Stimulated activated naive CD8-positive, alpha-beta T cell treated with anti-CD3 and anti-CD28 coated beads, Interleukin-15, amount 100 ng/mL, for 72 hours (primary cell): ENCODE measurements around the gene TRPM1.

Source experiments
- ATAC-seq: fragments of 150-1000 bp; cut with Tn5 transposase; 2 replicates; pipeline ENCODE4 v1.10.0; 2021; ENCODE audit warnings: mild to moderate bottlenecking, moderate library complexity
- DNase-seq, 2 donors: peaks; one replicate each; pipeline ENCODE4 v3.0.0; 2021 to 2022
- H3K27ac Mint-ChIP-seq, 2 donors: one replicate each; pipeline ENCODE4 v1.8.0; 2022; ENCODE audit warnings: mild to moderate bottlenecking in 2 of 2, mixed read lengths in 2 of 2, moderate library complexity in 2 of 2
- H3K27me3 Mint-ChIP-seq: one replicate; pipeline ENCODE4 v1.8.0; 2022; ENCODE audit warnings: mixed read lengths
- H3K4me1 Mint-ChIP-seq: one replicate; pipeline ENCODE4 v1.8.0; 2022; ENCODE audit warnings: mild to moderate bottlenecking, mixed read lengths
- H3K4me3 Mint-ChIP-seq, 2 donors: one replicate each; pipeline ENCODE4 v1.8.0; 2022; ENCODE audit warnings: mild to moderate bottlenecking in 2 of 2, mixed read lengths in 2 of 2, moderate library complexity in 1 of 2
- H3K9me3 Mint-ChIP-seq, 2 donors: one replicate each; pipeline ENCODE4 v1.8.0; 2022; ENCODE audit warnings: mixed read lengths in 2 of 2

The TRPM1 gene

DNA sequence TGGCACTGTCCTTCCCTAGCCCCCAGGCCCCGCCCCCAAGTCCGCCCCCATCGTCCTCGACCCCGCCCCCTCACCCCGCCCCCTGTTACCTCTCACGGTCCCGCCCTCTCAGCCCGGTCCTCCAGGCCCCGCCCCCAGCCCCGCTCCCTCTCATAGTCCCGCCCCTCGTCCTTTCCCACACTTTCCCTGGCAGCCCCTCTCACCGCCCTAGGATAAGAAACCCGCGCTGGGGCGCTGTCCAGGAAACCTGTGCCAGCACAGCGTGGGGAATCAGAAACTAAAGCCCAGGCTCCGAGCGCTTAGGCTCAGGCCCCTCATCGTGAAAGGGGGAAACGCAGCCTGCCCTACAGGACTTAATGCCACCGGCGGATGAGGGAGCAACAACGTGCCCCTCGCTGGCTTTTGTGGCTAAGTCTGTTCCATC lies 20.9 kb downstream of the TRPM1 start:
- Mint-ChIP-seq H3K9me3 (no peaks in the 10 kb centered on the region), H3K4me1 (peaks cover 6% of the 10 kb centered on the region), H3K27me3 (peaks cover 15% of the 10 kb centered on the region), H3K4me3 (peak overlapping the region; percentile 66 to 71), H3K27ac (no peak overlapping the region)
- DNase-seq (peak in 1 of 2 donors; percentile 8), ATAC-seq (peak; percentile 61)

DNA sequence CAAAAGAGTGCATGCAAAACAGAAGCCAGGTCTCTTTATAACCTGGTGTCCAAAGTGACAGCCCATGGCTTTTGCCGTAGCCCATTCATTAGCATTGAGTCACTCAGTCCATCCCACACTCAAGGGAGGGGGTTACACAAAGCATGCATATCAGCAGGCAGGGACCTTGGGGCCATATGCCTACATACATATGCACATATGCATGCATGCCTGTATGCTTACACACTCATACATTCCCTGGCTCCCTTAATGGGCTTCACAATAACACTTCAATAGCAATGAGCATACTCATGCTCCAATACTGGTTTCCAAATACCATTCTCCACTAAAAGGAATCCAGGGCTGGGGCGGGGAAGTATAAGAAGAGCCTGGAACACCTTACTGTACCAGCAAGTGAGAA lies 22.0 kb downstream of the TRPM1 start:
- Mint-ChIP-seq H3K4me1 (peaks cover 6% of the 10 kb centered on the region), H3K4me3 (no peak overlapping the region), H3K27ac (no peak overlapping the region), H3K27me3 (peaks cover 15% of the 10 kb centered on the region), H3K9me3 (no peaks in the 10 kb centered on the region)
- DNase-seq: no peak
- no peak for ATAC-seq

DNA sequence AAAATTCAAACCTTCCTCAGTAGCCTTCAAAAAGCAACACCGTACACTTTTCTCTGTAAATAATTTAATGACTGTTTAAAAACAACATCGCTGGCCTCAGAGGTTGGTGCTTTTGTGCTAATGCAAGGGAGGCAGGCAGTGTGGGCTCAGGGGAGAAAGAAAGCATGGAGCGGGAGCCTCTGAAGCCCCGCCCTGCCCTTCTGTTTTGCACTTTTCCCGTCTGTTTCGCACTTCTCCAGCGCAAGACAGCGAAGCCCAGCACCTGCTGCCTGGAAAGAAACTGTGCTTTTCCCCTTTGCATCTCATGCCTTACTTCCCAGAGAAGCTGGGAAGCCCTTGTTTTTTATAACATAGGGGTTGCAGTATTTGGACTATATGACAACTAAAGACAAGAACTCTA lies 23.1 kb downstream of the TRPM1 start:
- H3K4me3 Mint-ChIP-seq: no peak overlapping the region
- no peaks in the 10 kb centered on the region for H3K9me3 Mint-ChIP-seq
- H3K4me1 Mint-ChIP-seq: peaks cover 6% of the 10 kb centered on the region
- no peak for ATAC-seq
- DNase-seq: no peak
- peaks cover 15% of the 10 kb centered on the region for H3K27me3 Mint-ChIP-seq
- no peak overlapping the region for H3K27ac Mint-ChIP-seq

DNA sequence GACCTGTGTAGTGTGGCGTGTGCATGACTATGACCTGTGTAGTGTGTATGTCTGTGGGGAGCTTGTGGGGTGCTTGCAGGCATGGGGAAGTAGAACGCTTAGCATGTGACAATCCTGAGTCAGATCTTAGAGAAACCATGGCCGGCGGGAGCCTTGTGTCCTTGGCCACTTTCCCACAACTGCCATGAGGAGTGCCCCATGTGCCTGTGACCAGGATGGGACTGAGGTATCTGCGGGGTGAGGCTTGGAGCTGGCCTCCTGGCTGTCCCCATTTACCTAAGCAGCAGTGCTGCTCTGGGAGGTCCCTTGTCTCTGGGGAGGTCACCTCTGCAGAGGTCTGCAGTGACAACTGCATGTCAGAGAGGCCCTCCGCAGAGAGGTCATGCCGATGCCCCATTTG lies 23.6 kb downstream of the TRPM1 start:
- H3K27me3 Mint-ChIP-seq: peaks cover 15% of the 10 kb centered on the region

DNA sequence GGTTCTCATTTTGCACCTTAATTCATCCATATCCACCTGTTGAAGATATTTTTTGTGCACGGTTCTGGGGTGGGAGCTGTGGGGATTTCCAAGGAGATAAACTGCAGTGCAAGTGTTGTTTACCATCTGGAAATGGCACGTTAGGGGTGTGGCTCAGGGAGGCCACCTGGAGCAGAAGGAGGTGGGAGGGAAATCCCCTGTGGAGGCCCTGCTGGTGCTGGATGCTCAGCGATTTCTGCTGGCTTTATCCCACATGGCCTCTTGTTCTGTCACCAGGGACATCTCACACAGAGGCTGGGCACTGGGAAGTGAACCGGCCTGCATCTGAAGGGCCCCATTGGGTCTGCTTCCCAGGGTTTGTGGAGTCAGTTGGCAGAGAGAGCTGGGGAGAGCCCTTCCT lies 24.3 kb downstream of the TRPM1 start:
- H3K27me3 Mint-ChIP-seq: peaks cover 15% of the 10 kb centered on the region
- ATAC-seq (no peak), DNase-seq (no peak)
- no peaks in the 10 kb centered on the region for H3K9me3 Mint-ChIP-seq
- H3K4me3 Mint-ChIP-seq: no peak overlapping the region
- H3K27ac Mint-ChIP-seq: no peak overlapping the region
- peaks cover 6% of the 10 kb centered on the region for H3K4me1 Mint-ChIP-seq

More for the DNA sequence above, 23.6 kb downstream of the TRPM1 start:
- Mint-ChIP-seq H3K27ac (no peak overlapping the region), H3K9me3 (no peaks in the 10 kb centered on the region), H3K4me3 (no peak overlapping the region), H3K4me1 (peaks cover 6% of the 10 kb centered on the region)
- DNase-seq (no peak), ATAC-seq (no peak)

DNA sequence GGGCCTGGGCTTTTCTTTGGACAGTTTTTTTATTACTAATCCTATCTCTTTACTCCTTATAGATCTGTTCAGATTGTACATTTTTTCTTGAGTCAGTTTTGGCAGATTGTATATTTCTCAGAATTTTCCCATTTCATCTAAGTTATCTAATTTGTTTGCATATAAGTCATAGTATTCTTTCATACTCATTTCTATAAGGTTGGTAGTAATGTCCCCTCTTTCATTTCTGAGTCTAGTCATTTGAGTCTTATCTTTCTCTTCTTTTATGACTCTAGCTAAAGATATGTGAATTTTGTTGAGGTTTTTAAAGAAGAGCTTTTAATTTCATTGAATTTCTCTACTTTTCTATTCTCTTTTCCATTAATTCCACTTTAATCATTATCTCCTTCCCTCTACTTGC lies 27.2 kb downstream of the TRPM1 start:
- ATAC-seq: no peak

DNA sequence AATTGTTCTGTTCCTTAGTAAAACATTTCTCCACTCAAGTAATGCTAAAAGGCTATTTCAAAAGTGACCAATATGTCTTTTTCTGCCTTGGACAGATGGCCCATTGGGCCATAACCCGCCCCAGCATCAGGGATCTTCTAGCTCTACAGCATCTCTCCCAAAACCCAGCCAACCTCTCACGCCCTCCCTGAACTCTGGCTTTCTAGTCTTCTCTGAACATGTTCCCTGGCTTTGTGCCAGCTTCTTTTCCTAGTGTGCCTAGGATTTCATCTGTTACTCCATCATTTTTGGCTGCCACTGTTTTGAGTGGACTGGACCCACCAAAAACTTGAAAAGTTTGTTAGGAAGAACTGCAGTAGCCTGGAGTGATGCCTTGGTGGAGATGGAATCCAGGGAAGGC lies 30.7 kb downstream of the TRPM1 start:
- H3K9me3 Mint-ChIP-seq: no peaks in the 10 kb centered on the region
- H3K27ac Mint-ChIP-seq: no peak overlapping the region
- no peaks in the 10 kb centered on the region for H3K27me3 Mint-ChIP-seq
- no peak for DNase-seq
- no peak overlapping the region for H3K4me3 Mint-ChIP-seq
- no peaks in the 10 kb centered on the region for H3K4me1 Mint-ChIP-seq
- ATAC-seq: no peak

More for the DNA sequence above, 27.2 kb downstream of the TRPM1 start:
- no peaks in the 10 kb centered on the region for H3K9me3 Mint-ChIP-seq
- peaks cover 6% of the 10 kb centered on the region for H3K27me3 Mint-ChIP-seq
- no peak overlapping the region for H3K27ac Mint-ChIP-seq
- H3K4me1 Mint-ChIP-seq: no peaks in the 10 kb centered on the region
- no peak overlapping the region for H3K4me3 Mint-ChIP-seq
- no peak for DNase-seq

DNA sequence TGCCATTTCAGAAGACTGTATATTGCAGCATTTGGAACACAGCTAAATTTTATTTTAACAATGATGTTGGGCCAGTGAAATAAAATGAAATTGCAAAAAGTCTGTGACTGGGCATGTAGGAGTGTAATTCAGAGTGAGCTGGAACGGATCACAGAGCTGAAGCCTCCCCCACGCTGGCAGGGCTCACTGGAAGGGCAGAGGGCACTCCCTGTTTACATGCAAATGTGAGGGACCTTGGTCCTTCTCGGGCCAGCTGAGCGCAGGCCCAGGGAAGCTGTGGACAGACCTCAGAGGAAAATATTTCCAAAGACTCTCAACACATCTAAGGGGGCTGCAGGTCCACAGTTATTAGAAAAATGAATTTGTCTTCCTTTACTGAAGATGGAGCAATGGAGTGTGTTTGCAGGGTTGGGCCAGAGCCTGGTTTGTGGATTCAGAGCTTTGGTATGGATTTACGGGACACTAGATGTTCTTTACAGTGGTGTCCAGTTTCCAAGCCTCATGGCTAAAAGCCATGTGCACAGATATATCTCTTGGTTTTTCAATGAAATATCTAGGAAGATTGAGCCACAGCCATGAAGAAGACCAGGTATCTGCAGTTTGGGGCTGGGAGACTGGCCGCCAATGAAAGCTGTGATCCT lies 32.0 kb downstream of the TRPM1 start:
- H3K9me3 Mint-ChIP-seq: no peaks in the 10 kb centered on the region
- DNase-seq (no peak), ATAC-seq (no peak)
- no peak overlapping the region for H3K27ac Mint-ChIP-seq
- no peaks in the 10 kb centered on the region for H3K27me3 Mint-ChIP-seq
- H3K4me3 Mint-ChIP-seq: no peak overlapping the region
- no peaks in the 10 kb centered on the region for H3K4me1 Mint-ChIP-seq

DNA sequence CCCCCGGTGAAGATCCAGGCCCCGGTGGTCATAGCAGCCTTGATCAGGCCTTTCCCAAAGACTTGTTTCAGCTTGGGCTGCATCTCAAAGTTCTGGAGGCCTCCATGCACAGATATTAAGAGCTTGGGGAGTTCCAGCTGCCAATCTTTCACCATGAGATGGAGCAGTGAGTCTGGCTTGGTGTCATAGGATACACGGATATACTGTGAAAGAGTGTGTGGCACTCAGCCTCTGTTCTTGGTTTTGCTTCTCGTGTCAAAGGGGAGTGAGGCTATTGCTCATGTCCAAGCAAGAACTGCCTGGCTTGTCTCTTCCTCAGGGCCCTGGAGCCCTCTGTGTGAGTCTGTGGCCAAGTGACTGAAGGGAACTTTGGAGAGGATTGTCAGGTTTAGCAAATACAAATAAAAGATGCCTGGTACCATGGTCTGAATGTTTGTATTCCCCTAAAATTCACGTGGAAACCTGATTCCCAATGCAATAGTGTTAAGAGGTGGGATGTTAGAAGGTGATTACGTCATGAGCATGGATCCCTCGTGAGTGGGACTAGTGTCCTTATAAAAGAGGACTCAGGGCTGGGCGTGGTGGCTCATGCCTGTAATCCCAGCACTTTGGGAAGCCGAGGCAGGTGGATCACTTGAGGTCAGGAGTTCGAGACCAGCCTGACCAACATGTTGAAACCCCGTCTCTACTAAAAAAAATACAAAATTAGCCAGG lies 33.5 kb downstream of the TRPM1 start:
- Mint-ChIP-seq H3K4me3 (no peak overlapping the region), H3K27ac (peak overlapping the region in 1 of 2 donors; percentile 30), H3K9me3 (no peaks in the 10 kb centered on the region), H3K27me3 (no peaks in the 10 kb centered on the region), H3K4me1 (no peaks in the 10 kb centered on the region)
- ATAC-seq (no peak), DNase-seq (no peak)

DNA sequence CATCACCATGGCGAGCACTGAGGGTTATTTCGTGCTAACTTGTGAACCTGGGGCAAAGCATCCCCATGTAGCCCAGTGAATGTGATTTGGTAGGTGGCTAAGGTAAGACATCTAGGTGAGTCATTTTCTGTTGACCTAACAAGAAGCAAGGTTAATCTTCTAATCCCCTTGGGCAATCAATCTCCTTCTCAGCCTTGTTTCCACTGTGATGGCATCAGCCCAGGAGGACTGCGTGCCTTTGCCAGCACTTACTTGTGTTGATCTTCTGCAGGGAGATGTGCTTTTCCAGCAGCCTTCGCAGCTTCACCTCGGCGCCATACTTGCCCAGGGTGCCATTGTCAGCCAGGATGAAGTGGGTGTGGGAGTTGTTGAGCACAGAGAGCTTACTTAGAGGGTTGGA lies 35.7 kb downstream of the TRPM1 start:
- H3K27me3 Mint-ChIP-seq: no peaks in the 10 kb centered on the region
- H3K9me3 Mint-ChIP-seq: no peaks in the 10 kb centered on the region
- H3K4me3 Mint-ChIP-seq: no peak overlapping the region
- DNase-seq (no peak), ATAC-seq (no peak)
- H3K27ac Mint-ChIP-seq: no peak overlapping the region
- H3K4me1 Mint-ChIP-seq: no peaks in the 10 kb centered on the region

DNA sequence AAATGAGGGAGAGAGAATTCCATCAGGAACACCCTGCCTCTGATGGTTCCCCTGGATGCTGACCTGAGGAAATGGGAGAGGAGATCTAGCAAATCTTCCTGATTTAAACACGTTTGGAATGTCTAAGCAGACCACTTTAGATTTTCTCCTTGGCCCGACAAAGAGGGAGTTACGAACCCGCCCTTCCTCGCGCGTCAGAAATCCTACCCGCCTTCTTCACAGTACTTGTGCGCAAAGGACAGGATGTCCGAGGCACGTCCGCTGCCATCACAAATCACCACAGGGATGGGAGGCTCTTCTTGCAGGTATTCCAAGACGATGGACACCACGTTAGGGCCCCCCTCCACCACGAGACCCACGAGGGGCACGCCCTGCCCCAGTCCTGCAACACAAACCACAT lies 38.6 kb downstream of the TRPM1 start:
- DNase-seq (no peak), ATAC-seq (no peak)
- Mint-ChIP-seq H3K27me3 (no peaks in the 10 kb centered on the region), H3K9me3 (peaks cover 0 to 4% of the 10 kb centered on the region in 2 donors), H3K4me3 (no peak overlapping the region), H3K4me1 (no peaks in the 10 kb centered on the region), H3K27ac (no peak overlapping the region)

DNA sequence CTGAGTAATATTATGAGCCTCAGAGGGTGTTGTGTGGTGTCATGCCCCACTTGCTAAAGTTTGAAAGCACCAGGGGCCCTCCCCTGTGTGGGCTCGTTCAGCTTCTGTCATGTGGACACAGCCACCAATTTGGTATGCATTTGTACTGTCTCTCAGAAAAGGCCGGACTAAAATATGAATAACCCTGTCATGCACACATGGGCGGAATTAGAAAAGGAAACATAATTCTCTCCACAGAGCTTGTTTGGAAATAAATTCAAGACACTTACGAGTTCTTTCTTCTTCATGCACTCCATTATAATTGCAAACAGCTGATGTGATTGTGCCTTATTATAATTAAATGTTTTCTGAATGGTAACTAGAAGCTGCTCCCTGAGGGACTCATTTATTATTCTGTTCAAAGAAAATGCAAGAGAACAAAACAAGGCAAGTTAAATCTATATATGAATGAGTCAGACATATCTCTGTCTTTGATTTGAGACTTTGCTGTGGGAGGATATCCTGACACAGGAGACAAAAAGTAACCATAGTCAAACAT lies 39.1 kb downstream of the TRPM1 start:
- Mint-ChIP-seq H3K4me1 (no peaks in the 10 kb centered on the region), H3K4me3 (no peak overlapping the region), H3K27ac (no peak overlapping the region), H3K9me3 (peaks cover 0 to 4% of the 10 kb centered on the region in 2 donors), H3K27me3 (no peaks in the 10 kb centered on the region)
- ATAC-seq: no peak
- no peak for DNase-seq

DNA sequence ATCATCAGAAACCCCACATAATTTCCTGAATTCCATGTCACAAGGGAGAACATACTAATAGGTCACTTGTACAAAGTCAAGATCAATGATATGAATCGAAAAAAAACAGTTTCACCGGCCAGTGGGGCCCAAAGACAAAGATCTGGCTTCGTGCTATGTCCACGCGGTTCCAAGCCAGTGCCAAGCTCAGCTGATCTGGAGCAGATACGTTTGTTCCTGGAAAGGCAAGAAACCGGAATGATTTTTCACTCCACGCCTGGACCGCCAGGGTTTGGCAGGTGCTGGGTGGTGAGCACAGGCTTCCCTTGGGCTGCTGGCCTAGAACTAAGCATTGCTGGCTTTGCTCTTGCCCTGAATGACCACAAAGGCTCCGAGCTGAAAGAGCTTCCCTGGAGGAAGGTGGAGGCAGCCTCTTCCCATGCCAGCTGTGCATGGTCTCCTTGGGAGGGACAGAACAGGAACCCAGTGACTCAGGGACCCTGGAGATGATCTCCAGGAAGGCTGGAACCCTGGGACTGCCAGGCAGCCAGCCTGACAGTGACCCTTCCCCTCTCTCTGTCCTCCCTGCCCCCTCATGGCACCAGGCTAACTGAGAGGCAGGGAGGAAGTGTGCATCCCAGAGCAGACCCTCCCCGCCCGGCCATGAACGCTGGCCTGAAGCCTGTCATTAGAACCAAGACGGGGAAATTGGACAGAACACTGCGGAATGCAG lies 40.9 kb downstream of the TRPM1 start:
- Mint-ChIP-seq H3K27me3 (no peaks in the 10 kb centered on the region), H3K27ac (no peak overlapping the region)

DNA sequence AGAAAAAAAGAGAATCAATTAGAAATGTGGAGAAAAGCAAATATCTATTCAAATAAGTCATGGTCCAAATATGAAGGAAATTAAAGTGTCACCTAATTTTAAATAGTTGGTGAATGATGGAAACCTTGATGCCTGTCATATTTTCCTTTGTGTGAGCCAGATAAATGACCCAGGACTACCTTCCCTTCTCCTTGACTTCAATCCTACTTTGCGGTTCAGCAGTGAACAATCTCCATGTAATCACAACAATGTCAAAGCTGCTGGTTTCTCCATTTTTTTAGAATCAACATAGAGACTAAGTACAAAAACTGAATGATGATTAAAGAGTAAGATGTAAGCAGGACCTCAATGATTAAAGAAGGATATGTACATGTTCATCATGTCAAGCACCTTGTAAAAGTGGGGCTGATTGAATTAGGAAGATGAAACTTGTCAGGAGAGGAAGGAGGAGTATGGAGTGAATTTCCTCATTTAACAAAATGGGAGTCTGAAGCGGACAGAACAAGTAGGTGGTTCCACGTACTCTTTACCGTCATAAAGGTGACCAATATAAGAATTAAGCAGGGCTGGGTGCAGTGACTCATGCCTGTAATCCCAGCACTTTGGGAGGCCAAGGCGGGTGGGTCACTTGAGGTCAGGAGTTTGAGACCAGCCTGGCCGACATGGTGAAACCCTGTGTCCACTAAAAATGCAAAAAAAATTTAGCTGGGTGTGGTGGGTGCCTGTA lies 43.1 kb downstream of the TRPM1 start:
- H3K27me3 Mint-ChIP-seq: no peaks in the 10 kb centered on the region
- peak overlapping the region in 1 of 2 donors; percentile 42 for H3K27ac Mint-ChIP-seq
- peaks cover 8% of the 10 kb centered on the region in 2 donors for H3K9me3 Mint-ChIP-seq
- no peak for ATAC-seq
- H3K4me3 Mint-ChIP-seq: no peak overlapping the region
- no peaks in the 10 kb centered on the region for H3K4me1 Mint-ChIP-seq
- DNase-seq: no peak

More for the DNA sequence above, 40.9 kb downstream of the TRPM1 start:
- ATAC-seq (no peak), DNase-seq (no peak)
- Mint-ChIP-seq H3K9me3 (peaks cover 8% of the 10 kb centered on the region in 2 donors), H3K4me1 (no peaks in the 10 kb centered on the region), H3K4me3 (no peak overlapping the region)

DNA sequence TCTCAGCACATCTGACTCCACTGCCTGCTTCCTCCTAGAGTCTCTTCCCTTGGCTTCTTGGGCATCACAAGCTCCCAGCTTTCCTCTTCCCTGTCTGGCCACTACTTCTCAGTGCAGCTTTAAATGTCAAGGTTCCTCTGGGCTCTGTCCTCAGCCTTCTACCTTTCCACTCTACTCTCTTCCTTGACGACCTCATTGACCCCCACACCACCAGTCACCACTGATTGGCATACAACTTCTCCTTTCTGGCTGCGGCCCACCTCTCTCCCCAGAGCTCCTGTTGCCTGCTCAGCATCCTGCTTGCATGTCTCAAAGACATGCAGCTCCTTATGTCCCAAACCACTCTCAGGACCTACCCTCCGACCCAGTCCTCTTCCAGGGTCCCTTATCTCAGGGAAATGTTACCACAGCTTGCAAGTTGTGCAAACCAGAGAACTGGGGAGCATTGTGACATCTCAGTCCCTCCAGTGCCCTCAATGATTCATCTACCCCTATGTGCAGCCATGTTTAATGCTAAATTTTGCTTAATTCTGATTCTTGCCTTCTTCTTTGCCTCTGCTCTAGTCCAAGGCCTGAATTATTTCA lies 49.9 kb downstream of the TRPM1 start:
- Mint-ChIP-seq H3K27me3 (no peaks in the 10 kb centered on the region), H3K9me3 (peaks cover 0 to under 1% of the 10 kb centered on the region in 2 donors), H3K27ac (peak overlapping the region in 1 of 2 donors; percentile 14), H3K4me1 (peaks cover 6% of the 10 kb centered on the region), H3K4me3 (no peak overlapping the region)
- DNase-seq (no peak), ATAC-seq (no peak)
